HT1080 (cell line): ENCODE results near the gene AKAIN1. TPM values are rescaled to one million over a fixed set of nuclear protein-coding genes. Genes with fewer than 3 reads are reported as not detected.

Experiments used
- DNase-seq: peaks from one replicate; pipeline ENCODE4 v3.0.0-alpha.2; 2015; ENCODE audit warnings: low read depth
- total RNA-seq: library from RNA; depleted of rRNA; stranded (reverse); fragments of >200 nt; shearing (Covaris generic); gene quantifications from 2 replicates; pipeline ENCODE4 v1.2.3, GENCODE V29; 2014

The AKAIN1 gene
- total RNA-seq, 1 experiment from 2014 or later = not detected

- no peak for DNase-seq
Observed at GRCh38 chr18:5162111-5162510, 34.9 kb downstream of the AKAIN1 start.

DNA sequence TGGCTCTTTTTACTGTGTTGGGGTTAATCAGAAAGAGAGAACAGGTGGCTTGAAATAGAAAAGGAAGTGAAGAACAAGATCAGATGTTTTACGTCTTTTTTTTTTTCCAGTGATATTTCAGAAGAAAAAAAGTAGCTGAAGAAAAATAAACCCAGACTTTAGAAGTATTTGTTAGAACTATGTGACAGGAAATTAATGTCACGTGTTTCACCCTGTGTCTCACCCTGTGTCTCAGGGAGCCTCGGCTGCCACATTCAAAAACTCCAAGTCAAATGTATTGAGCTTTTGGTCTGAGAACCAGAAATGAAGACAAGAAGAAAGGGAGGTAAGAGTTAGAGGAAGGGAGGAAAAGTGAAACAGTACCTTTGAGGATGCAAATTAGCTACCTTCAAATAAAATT lies 38.0 kb downstream of the AKAIN1 start:
- no peak for DNase-seq

GRCh38 chr18:5158587-5158986 lies 38.5 kb downstream of the AKAIN1 start:
- no peak for DNase-seq

- DNase-seq = no peak
Observed at GRCh38 chr18:5158172-5158571, 38.9 kb downstream of the AKAIN1 start.

DNA sequence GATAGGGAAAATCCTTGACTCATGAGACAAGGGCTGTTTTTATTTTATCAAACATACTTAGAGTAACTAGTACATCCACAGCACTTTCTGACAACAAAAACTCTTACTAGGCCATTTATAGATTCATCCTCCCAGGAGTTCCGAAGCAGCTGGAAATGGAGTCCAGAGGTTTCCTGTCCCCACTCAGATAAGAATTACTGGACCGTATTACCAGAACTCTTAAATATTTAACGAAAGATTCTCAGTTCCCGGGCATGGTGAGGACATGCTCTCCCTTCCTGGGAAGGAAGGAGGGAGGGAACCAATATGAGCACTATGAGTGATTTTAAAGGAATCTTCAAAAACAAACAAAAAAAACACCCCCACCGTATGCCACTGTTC lies 41.2 kb downstream of the AKAIN1 start:
- peak; percentile 1 for DNase-seq

- DNase-seq = peak; percentile 30
Observed at GRCh38 chr18:5155218-5155906, 41.7 kb downstream of the AKAIN1 start.

DNA sequence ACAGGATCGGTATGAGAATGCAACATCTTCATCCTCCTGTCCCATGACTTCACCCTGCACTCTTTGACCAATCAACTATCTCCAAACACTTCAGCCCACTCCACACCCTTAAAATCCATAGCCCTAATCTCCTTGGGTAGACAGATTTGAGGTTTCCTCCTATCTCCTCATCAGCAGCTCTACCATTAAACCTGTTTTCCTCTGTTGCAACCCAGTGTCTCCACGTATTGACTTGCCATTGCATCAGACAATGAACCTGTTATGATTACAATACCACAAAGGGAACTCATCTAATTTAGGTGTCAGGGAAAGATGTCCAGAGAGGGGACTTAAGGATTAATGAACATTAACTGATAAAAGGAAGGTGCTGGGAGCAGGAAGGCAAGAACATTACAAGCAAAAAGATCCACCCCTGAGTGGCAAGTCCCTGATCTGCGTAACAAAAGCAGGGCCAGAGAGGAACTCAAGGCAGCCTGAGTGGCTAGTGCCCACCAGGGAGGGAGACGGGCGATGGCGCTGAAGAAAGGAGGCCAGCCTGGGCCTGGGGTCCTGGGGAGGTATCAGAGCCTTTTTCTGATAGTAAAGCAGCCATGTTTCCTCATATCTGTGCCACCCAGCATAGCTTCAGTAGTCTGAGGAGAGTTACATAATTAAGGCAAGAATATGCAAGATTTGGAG lies 44.6 kb downstream of the AKAIN1 start:
- no peak for DNase-seq

- DNase-seq = no peak
Observed at GRCh38 chr18:5150894-5151293, 46.2 kb downstream of the AKAIN1 start.

DNA sequence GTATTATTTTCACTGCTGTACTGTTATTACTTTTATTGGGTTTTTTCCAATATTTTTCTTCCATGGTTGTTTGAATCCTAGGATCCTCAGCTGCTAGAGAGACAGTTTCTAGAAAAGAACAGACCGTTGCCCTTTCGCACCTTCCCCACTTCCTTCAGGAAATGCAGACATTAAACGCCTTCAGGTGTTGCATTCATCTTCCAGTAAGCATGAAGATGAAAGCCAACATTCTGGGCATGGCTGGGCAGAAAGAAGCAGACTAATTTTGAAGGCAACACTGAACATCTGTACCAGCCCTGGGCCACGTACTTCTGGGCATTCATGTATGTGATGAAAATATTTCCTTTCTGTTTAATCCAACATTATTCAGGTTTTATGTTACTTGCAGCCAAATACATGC lies 51.0 kb downstream of the AKAIN1 start:
- no peak for DNase-seq

GRCh38 chr18:5145168-5145825 lies 51.8 kb downstream of the AKAIN1 start:
- DNase-seq = no peak

DNA sequence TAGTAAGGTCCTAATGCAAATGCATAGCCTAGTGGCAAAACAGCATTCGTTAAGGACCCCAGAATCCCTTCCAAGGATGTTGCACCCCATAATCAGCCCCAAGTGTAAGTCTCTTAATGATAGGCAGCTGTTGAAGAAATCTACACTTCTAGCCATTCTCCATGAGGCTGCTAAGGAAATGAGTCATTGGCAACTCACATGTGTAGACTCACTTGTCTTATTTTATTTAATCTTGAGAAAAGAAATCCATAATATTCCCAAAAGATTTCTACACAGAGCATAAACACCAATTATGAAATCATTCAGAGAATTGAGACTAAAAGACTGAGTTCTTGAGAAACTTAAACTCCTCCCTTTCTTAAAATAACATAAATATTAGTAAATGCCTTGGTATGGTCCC lies 52.4 kb downstream of the AKAIN1 start:
- peak; percentile 31 for DNase-seq

- no peak for DNase-seq
Observed at GRCh38 chr18:5142859-5143258, 54.2 kb downstream of the AKAIN1 start.

DNA sequence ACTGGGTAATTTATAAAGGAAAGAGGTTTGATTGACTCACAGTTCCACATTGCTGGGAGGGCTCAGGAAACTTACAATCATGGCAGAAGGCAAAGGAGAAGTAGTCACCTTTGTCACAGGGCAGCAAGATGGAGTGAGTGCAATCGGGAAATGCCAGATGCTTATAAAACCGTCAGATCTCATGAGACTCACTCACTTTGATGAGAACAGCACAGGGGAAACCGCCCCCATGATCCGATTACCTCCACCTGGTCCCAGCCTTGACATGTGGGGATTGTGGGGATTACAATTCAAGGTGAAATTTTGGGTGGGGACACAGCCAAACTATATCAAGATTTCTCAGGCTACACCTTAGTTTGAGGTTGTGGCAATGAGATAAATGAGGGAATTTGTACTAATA lies 54.9 kb downstream of the AKAIN1 start:
- DNase-seq = no peak

DNA sequence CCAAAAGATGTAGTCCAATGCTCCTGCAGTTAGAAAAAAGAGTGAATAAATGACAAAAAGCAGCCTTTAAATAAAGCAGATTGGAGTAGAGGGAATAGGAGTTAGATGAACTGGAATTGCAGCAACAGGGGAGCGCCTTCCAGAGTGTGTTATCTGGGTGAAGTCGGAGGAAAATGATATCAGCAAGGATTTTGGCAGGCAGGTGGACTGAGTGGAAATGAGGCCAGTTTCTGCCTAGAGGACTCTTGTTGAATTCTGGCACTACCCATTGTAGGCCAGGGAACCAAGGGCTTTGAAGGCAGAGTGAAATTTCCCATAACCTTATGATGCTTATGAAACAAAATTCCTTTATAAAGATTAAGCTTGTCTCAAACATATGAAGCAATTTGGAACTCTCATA lies 59.8 kb downstream of the AKAIN1 start:
- no peak for DNase-seq

GRCh38 chr18:5132987-5133386 lies 64.1 kb downstream of the AKAIN1 start:
- DNase-seq = no peak

GRCh38 chr18:5122272-5122671 lies 74.8 kb downstream of the AKAIN1 start:
- no peak for DNase-seq

GRCh38 chr18:5110266-5110665 lies 86.8 kb downstream of the AKAIN1 start:
- DNase-seq = no peak

- DNase-seq = no peak
Observed at GRCh38 chr18:5107988-5108387, 89.1 kb downstream of the AKAIN1 start.

DNA sequence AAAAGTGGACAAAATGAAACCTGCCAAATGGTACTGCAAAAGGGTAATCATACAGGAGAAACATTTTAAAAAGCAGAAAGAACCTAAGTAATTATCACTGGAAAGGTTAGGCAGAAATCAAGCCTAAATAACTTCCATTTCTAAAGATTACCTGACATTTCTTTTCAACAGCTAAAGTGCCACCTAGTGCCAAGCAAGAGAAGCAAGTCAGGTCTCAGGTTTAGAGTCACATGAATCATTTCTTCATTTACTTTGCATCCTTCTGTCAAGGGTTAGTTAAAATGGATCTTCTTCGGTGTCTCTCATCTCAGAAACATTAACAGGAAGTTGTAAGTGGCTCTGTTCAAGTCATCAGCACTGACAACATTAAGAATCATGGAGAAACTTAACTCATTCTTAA lies 90.3 kb downstream of the AKAIN1 start:
- no peak for DNase-seq

- DNase-seq = no peak
Observed at GRCh38 chr18:5104246-5104645, 92.8 kb downstream of the AKAIN1 start.

- DNase-seq = no peak
Observed at GRCh38 chr18:5103693-5104092, 93.4 kb downstream of the AKAIN1 start.

DNA sequence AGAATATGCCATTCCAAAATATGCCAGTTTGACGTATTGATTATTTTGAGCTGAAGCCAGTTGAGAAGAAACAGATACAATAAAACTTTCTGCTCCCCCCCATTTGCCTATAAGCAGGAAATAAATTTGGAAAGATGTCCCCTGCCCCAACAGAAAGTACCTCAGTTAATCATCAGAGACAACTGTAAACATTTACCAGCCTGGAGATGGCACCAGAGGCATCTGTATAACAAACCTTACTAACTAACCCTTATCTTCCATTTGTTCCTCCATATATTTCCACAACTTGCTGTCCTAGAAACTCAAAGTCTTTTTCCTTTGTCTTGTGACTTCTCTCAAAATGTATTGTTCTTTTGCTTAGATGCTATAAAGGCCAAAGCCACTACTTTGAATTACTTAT lies 93.8 kb downstream of the AKAIN1 start:
- DNase-seq = no peak
